NT2/D1 (cell line): Measurements from ENCODE around the gene DYRK2.

Experiments
- YY1 ChIP-seq: IDR thresholded peaks from 2 replicates; pipeline ENCODE4 v1.6.1; 2011; ENCODE audit not compliant: insufficient read length, insufficient read depth
- ZNF274 ChIP-seq: IDR thresholded peaks from 2 replicates; pipeline ENCODE4 v1.6.1; 2011; ENCODE audit warnings: mild to moderate bottlenecking, low read depth, low read length

GRCh38 chr12:67714648-67715047 is 66.1 kb downstream of the DYRK2 start:
- no peak for TF ChIP-seq ZNF274
- no peak for TF ChIP-seq YY1
